T-cell (primary cell): ENCODE data around the gene MPV17. TPM values are rescaled to one million over a fixed set of nuclear protein-coding genes. Genes with fewer than 3 reads are reported as not detected.
"Not testable (repeated sequence)": the region's sequence is repeated elsewhere in the genome, so short reads cannot be mapped to it uniquely, and the experiment has no call there.

ENCODE experiments used
- ATAC-seq, 4 experiments: fragments of 200-7000 bp in 3 of 4; fragments of 150-1000 bp in 1 of 4; cut with Tn5 transposase; replicated peaks in 1 of 4; 1 replicate in 3 of 4; 2 replicates in 1 of 4; pipeline ENCODE4 v1.10.0; 2021; ENCODE audit warnings: moderate library complexity in 3 of 4, mild to moderate bottlenecking in 2 of 4, moderate number of reproducible peaks in 1 of 4
- CTCF ChIA-PET, 2 donors: fragments of 300-600 bp; sonication (Branson Sonifier 250); formaldehyde crosslinking; loops; one replicate each; lab custom pipeline; 2022; ENCODE audit warnings: antibody characterized with exemption in 2 of 2; lab: Charles Lee
- POLR2A ChIA-PET, 2 donors: fragments of 300-600 bp; sonication (Branson Sonifier 250); formaldehyde crosslinking; loops; one replicate each; lab custom pipeline; 2022; ENCODE audit warnings: antibody characterized with exemption in 2 of 2; lab: Charles Lee
- DNase-seq, 35 experiments: peaks; one replicate each; pipeline versions ENCODE4 v3.0.0 to v3.0.0-alpha.2; 2013 to 2023
- H3K27ac ChIP-seq: one replicate; pipeline ENCODE4 v1.5.1; 2013; ENCODE audit warnings: low read length
- H3K27me3 ChIP-seq, 2 experiments: replicated peaks in 1 of 2; 1 replicate in 1 of 2; 2 replicates in 1 of 2; pipeline versions ENCODE4 v1.6.1 to v1.7.0; 2013; ENCODE audit warnings: low read length in 1 of 2, mixed read lengths in 1 of 2; ENCODE audit not compliant: control insufficient read depth in 2 of 2, insufficient read depth in 2 of 2; ENCODE audit errors: extremely low read depth in 1 of 2
- H3K36me3 ChIP-seq, 2 donors: 1 replicate in 1 of 2; 2 replicates in 1 of 2; pipeline versions ENCODE4 v1.6.1 to v1.7.0; 2013; ENCODE audit warnings: low read length in 1 of 2; ENCODE audit not compliant: control insufficient read depth in 2 of 2, insufficient read depth in 1 of 2; ENCODE audit errors: extremely low read depth in 1 of 2
- H3K4me1 ChIP-seq, 2 experiments: 1 replicate in 1 of 2; 2 replicates in 1 of 2; pipeline versions ENCODE4 v1.6.1 to v1.7.0; 2013; ENCODE audit warnings: low read length in 2 of 2, mixed read lengths in 1 of 2; ENCODE audit not compliant: insufficient read depth in 2 of 2, control insufficient read depth in 1 of 2; ENCODE audit errors: extremely low read depth in 1 of 2
- H3K4me3 ChIP-seq, 2 donors: 1 replicate in 1 of 2; 2 replicates in 1 of 2; pipeline versions ENCODE4 v1.5.1 to v1.7.0; 2013; ENCODE audit warnings: mild to moderate bottlenecking in 2 of 2, low read length in 1 of 2, moderate library complexity in 1 of 2; ENCODE audit not compliant: control insufficient read depth in 1 of 2; ENCODE audit errors: extremely low read depth in 1 of 2
- H3K9me3 ChIP-seq: 2 replicates; pipeline ENCODE4 v1.7.0; 2013
- H3K27ac Mint-ChIP-seq, 2 donors: one replicate each; pipeline ENCODE4 v1.8.0; 2020 to 2021; ENCODE audit warnings: mild to moderate bottlenecking in 2 of 2, mixed read lengths in 2 of 2
- H3K27me3 Mint-ChIP-seq, 2 donors: one replicate each; pipeline ENCODE4 v1.8.0; 2021 to 2022; ENCODE audit warnings: mixed read lengths in 2 of 2
- H3K36me3 Mint-ChIP-seq: one replicate; pipeline ENCODE4 v1.8.0; 2021; ENCODE audit warnings: mixed read lengths
- H3K4me1 Mint-ChIP-seq, 3 donors: one replicate each; pipeline ENCODE4 v1.8.0; 2020 to 2022; ENCODE audit warnings: mixed read lengths in 3 of 3, mild to moderate bottlenecking in 1 of 3
- H3K4me3 Mint-ChIP-seq, 3 donors: one replicate each; pipeline ENCODE4 v1.8.0; 2020 to 2022; ENCODE audit warnings: mild to moderate bottlenecking in 3 of 3, mixed read lengths in 3 of 3, moderate library complexity in 3 of 3
- H3K9me3 Mint-ChIP-seq, 3 donors: one replicate each; pipeline ENCODE4 v1.8.0; 2020 to 2022; ENCODE audit warnings: mixed read lengths in 3 of 3
- WGBS: methylation state at CpG from one replicate; pipeline ENCODE4 v1.1.5; 2013; ENCODE audit warnings: missing lambda C conversion rate; ENCODE audit not compliant: insufficient coverage; 5-methylcytosine and 5-hydroxymethylcytosine counted together
- total RNA-seq, 35 experiments: library from RNA in 6 of 35; stranded (reverse) in 6 of 35; fragments of 120-200 nt in 1 of 35; gene quantifications; one replicate each; pipeline versions ENCODE4 v1.2.1 to v1.2.4 and lab custom pipeline; 2013 to 2026

The MPV17 gene
- total RNA-seq, 5 donors from 2014 or later (not counting 1 experiment from before 2014, with no cell fraction given) = 64.5 to 99.1 (median 93.6) TPM

DNA sequence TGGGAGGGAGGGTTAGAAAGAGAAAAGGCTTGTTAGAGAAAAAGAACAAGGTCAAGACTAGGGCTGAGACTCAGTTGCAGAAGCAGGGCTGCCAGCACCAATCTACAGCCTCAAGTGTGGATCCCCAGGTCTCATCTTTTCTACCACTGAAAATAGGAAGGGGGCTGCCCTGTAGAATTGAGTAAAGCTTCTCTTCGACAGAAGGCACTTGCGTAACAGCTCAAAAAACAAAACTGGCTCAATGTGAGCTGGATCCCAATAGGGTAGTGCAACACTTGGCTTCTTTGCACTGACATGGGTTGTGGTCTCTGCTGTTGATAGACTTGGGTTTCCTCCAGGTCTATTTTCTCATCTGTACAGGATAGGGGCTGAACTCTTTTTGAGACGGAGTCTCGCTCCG, 1.8 kb upstream of the MPV17 start:
- Mint-ChIP-seq H3K36me3 (peaks cover 35% of the 10 kb centered on the region), H3K27ac (peak overlapping the region; percentile 4 to 11), H3K9me3 (no peaks in the 10 kb centered on the region), H3K4me1 (peaks cover 20 to 32% (median 20%) of the 10 kb centered on the region in 3 donors), H3K27me3 (no peaks in the 10 kb centered on the region), H3K4me3 (peak overlapping the region; percentile 6 to 98 (median 57))
- no peak for ATAC-seq
- WGBS = 100% methylated on average over 3 of the region's 5 CpGs
- no peak overlapping the region for H3K4me3 ChIP-seq
- no peak for DNase-seq
- H3K9me3 ChIP-seq = no peaks in the 10 kb centered on the region
- CTCF ChIA-PET = no interaction called here
- H3K27me3 ChIP-seq = no peaks in the 10 kb centered on the region
- peaks cover 4 to 33% of the 10 kb centered on the region in 2 donors for H3K36me3 ChIP-seq
- H3K4me1 ChIP-seq = peaks cover 10 to 16% of the 10 kb centered on the region in 2 experiments
- H3K27ac ChIP-seq = no peak overlapping the region
- POLR2A ChIA-PET = no interaction called here

DNA sequence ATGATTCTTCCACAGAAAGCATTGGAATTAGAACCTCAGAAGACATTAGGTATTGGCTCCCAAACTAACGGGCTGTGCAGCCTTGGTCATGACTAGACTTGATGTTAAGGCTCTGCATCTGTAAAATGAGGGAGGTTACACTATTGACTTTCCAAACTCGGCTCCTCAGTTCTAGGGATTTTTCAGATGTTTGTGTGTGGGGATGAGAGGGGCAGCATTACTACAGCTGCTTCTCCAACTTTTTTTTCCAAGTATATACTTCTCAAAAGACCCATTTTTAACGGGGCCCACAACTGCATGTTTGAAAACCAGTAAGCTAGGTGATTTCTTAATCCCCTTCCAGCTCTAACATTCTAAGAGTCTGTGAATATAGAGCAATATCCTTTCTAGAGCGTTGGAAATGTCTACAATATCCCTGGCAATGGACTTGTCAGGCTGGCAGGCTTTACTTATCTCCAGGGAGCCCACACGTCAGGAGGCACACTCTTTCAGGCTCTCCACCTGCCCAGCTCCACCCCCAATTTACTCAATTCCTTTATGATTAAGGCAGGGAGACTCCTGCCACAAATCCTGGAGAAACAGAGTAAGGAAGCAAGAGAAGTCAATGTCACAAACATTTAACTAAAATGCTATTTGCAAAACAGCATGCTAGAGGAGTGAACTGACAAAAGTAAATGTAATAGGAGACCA, 844 bp upstream of the MPV17 start:
- ChIA-PET POLR2A (interaction anchor here (0.5 to 1.6 kb wide), 2 partner anchors 19 to 97 kb away, joined by 3 to 4 read pairs; no protein-coding TSS in a partner anchor), CTCF (interaction anchor here in 1 of 2 donors (0.6 to 0.7 kb wide), 2 partner anchors 21 to 36 kb away, joined by 5 read pairs; no protein-coding TSS in a partner anchor)
- no peaks in the 10 kb centered on the region for H3K9me3 ChIP-seq
- peaks cover 4 to 24% of the 10 kb centered on the region in 2 donors for H3K36me3 ChIP-seq
- DNase-seq (no peak), ATAC-seq (peak in 3 of 4 experiments; percentile 2 to 7 (median 2))
- H3K27me3 ChIP-seq = no peaks in the 10 kb centered on the region
- H3K4me1 Mint-ChIP-seq = peaks cover 20 to 32% (median 20%) of the 10 kb centered on the region in 3 donors
- H3K4me3 Mint-ChIP-seq = peak overlapping the region; percentile 97 to 99 (median 98)
- peak overlapping the region; percentile 82 to 87 for H3K4me3 ChIP-seq
- peak overlapping the region; percentile 96 to 97 for H3K27ac Mint-ChIP-seq
- no peaks in the 10 kb centered on the region for H3K9me3 Mint-ChIP-seq
- H3K27ac ChIP-seq = peak overlapping the region; percentile 93
- peaks cover 31% of the 10 kb centered on the region for H3K36me3 Mint-ChIP-seq
- WGBS = no CpG with 5 or more reads among the region's 5 CpGs
- no peaks in the 10 kb centered on the region for H3K27me3 Mint-ChIP-seq
- H3K4me1 ChIP-seq = peaks cover 10 to 16% of the 10 kb centered on the region in 2 experiments

DNA sequence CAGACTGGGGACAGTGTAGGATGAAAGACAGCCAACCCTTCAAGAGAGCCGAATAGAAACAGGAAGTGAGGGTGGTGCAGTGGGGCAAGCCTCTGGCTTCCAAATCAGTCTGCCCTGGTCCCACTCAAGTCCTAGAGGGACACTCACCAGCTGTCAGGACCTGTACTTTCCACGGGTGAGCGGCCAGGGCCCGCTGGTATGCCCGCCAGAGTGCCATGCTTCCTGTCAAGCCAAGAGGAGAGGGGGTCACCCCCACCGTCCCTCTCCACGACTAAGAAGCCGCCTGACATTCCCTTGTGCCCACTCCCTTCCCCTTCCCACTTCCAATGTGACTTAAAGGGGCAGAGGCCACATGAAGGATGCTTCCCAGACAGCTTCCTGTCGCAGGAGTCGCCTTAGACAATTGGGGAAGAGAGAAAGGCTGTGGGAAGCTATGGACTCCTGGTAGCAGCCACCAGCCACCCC, 564 bp downstream of the MPV17 start:
- Histone ChIP-seq H3K4me3 (peak overlapping the region; percentile 82 to 87), H3K4me1 (peaks cover 10 to 16% of the 10 kb centered on the region in 2 experiments), H3K36me3 (peaks cover 4 to 15% of the 10 kb centered on the region in 2 donors), H3K27ac (peak overlapping the region; percentile 93), H3K27me3 (no peaks in the 10 kb centered on the region), H3K9me3 (no peaks in the 10 kb centered on the region)
- ATAC-seq (peak in 2 of 4 experiments; percentile 4 to 10), DNase-seq (peak in 7 of 35 experiments; percentile 6 to 28 (median 8))
- no peaks in the 10 kb centered on the region for H3K9me3 Mint-ChIP-seq
- peak overlapping the region; percentile 97 to 99 (median 98) for H3K4me3 Mint-ChIP-seq
- H3K4me1 Mint-ChIP-seq = peaks cover 20 to 32% (median 20%) of the 10 kb centered on the region in 3 donors
- peak overlapping the region; percentile 96 to 97 for H3K27ac Mint-ChIP-seq
- CTCF ChIA-PET = interaction anchor here in 1 of 2 donors (0.6 to 0.9 kb wide), 3 partner anchors 19 to 1245 kb away, joined by 3 to 4 read pairs (median 3); no protein-coding TSS in a partner anchor
- POLR2A ChIA-PET = interaction anchor here in 1 of 2 donors (0.5 to 1.0 kb wide), 2 partner anchors 58 to 255 kb away, joined by 3 to 4 read pairs; no protein-coding TSS in a partner anchor
- H3K27me3 Mint-ChIP-seq = no peaks in the 10 kb centered on the region
- peaks cover 23% of the 10 kb centered on the region for H3K36me3 Mint-ChIP-seq
- WGBS = 0% methylated on average over 1 of the region's 10 CpGs

DNA sequence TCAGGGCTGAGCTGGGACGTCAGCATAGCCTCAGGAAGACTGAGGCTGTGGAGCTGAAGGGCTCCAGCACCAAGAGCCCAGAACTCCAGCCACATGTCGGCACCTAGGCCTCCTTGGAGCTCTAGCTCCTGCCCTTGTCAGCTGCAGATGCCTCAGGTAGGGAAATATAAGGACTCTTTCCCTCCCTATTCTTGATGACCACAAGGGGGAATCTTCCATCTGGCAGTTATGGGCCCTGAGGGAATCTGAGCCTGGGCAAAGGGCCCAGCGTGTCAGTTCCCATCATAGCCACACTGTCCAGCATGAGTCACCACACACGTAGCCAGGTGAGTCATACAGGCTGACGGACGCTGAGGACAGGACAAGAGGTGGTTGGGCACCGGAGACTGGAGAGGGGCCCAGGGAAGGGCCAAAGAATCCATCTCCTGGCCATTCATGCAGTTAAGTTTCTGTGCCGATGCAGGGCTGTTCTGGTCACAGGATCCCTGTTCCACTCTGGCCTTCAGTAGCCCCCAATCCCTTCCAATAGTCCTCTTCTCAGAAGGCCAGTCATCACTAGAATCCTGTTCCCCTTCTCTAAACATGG, 1.8 kb downstream of the MPV17 start:
- ATAC-seq (no peak), DNase-seq (no peak)
- H3K27me3 ChIP-seq = no peaks in the 10 kb centered on the region
- no peak overlapping the region for H3K4me3 ChIP-seq
- ChIA-PET CTCF (no interaction called here), POLR2A (no interaction called here)
- Mint-ChIP-seq H3K4me1 (peaks cover 20 to 32% (median 20%) of the 10 kb centered on the region in 3 donors), H3K36me3 (peaks cover 12% of the 10 kb centered on the region), H3K27me3 (no peaks in the 10 kb centered on the region), H3K9me3 (no peaks in the 10 kb centered on the region), H3K27ac (no peak overlapping the region), H3K4me3 (peak overlapping the region in 2 of 3 donors; percentile 35 to 99)
- H3K9me3 ChIP-seq = no peaks in the 10 kb centered on the region
- no peak overlapping the region for H3K27ac ChIP-seq
- H3K36me3 ChIP-seq = peaks cover 3 to 14% of the 10 kb centered on the region in 2 donors
- 78% methylated on average over 6 of the region's 8 CpGs for WGBS
- H3K4me1 ChIP-seq = peaks cover 10 to 16% of the 10 kb centered on the region in 2 experiments

DNA sequence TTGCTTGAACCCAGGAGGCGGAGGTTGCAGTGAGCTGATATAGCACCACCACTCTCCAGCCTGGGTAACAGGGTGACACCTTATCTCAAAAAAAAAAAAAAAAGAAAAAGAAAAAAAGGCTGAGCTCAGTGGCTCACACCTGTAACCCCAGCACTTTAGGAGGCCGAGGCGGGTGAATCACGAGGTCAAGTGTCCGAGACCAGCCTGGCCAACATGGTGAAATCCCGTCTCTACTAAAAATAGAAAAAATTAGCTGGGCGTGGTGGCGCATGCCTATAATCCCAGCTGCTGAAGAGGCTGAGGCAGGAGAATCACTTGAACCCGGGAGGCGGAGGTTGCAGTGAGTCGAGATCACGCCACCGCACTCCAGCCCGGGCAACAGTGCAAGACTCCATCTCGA, 3.1 kb downstream of the MPV17 start:
- DNase-seq, H3K36me3 Mint-ChIP-seq, H3K27ac ChIP-seq, H3K9me3 Mint-ChIP-seq, H3K27me3 ChIP-seq, H3K27ac Mint-ChIP-seq, H3K27me3 Mint-ChIP-seq, H3K9me3 ChIP-seq, ATAC-seq, H3K4me3 ChIP-seq, H3K4me3 Mint-ChIP-seq: not testable (repeated sequence)
- WGBS = 98% methylated on average over 8 of the region's 15 CpGs
- ChIA-PET CTCF (interaction anchor here in 1 of 2 donors (1.0 kb wide), 1 partner anchor 50 kb away, joined by 3 read pairs; the partner anchor contains the start of genes EIF2B4 and SNX17), POLR2A (interaction anchor here in 1 of 2 donors (0.6 kb wide), 2 partner anchors 41 to 263 kb away, joined by 4 to 5 read pairs; no protein-coding TSS in a partner anchor)
- H3K4me1 Mint-ChIP-seq = peaks cover 20 to 32% (median 20%) of the 10 kb centered on the region in 3 donors
- H3K4me1 ChIP-seq = peaks cover 10 to 16% of the 10 kb centered on the region in 2 experiments
- H3K36me3 ChIP-seq = peaks cover 4 to 13% of the 10 kb centered on the region in 2 donors
